ENCODE measurements around the gene BAHD1.

BAHD1 gene

GRCh38 chr15:40440743-40441564 lies at the start of gene BAHD1:
TSS of gene BAHD1 (plus strand) at chr15:40440953. CDS start at chr15:40458465, 17,512 bp downstream.
- peaks cover 44% of the 10 kb centered on the region for H3K4me1 ChIP-seq (ENCODE audit: control insufficient read depth, insufficient read depth, low read length)
- no peaks in the 10 kb centered on the region for H3K9me3 ChIP-seq (ENCODE audit: control insufficient read depth, insufficient read depth, low read length)

GRCh38 chr15:40392986-40393948 lies 47.5 kb upstream of the BAHD1 start:
- Histone ChIP-seq H3K27me3 (ENCODE audit: control insufficient read depth, insufficient read depth, low read length) (no peaks in the 10 kb centered on the region), H3K9me3 (ENCODE audit: control insufficient read depth, insufficient read depth, low read length) (no peaks in the 10 kb centered on the region), H3K36me3 (ENCODE audit: control insufficient read depth, insufficient read depth, low read length) (peaks cover 23% of the 10 kb centered on the region), H3K9ac (ENCODE audit: low read depth, low read length) (no peak overlapping the region), H3K4me1 (ENCODE audit: control insufficient read depth, insufficient read depth, low read length) (no peaks in the 10 kb centered on the region), H3K4me3 (ENCODE audit: low read depth, low read length) (no peak overlapping the region)

More at GRCh38 chr15:40440743-40441564, at the start of gene BAHD1:
- Histone ChIP-seq H3K4me3 (ENCODE audit: low read depth, low read length) (peak within 1 kb of the TSS; percentile 96), H3K36me3 (ENCODE audit: control insufficient read depth, insufficient read depth, low read length) (no peaks in the 10 kb centered on the region), H3K27me3 (ENCODE audit: control insufficient read depth, insufficient read depth, low read length) (peaks cover 5% of the 10 kb centered on the region), H3K9ac (ENCODE audit: low read depth, low read length) (peak within 1 kb of the TSS; percentile 88)

GRCh38 chr15:40397688-40398412 lies 42.9 kb upstream of the BAHD1 start:
- peaks cover 3% of the 10 kb centered on the region for H3K36me3 ChIP-seq (ENCODE audit: control insufficient read depth, insufficient read depth, low read length)
- H3K9ac ChIP-seq (ENCODE audit: low read depth, low read length): no peak overlapping the region
- no peaks in the 10 kb centered on the region for H3K9me3 ChIP-seq (ENCODE audit: control insufficient read depth, insufficient read depth, low read length)
- no peaks in the 10 kb centered on the region for H3K27me3 ChIP-seq (ENCODE audit: control insufficient read depth, insufficient read depth, low read length)
- H3K4me3 ChIP-seq (ENCODE audit: low read depth, low read length): no peak overlapping the region
- no peaks in the 10 kb centered on the region for H3K4me1 ChIP-seq (ENCODE audit: control insufficient read depth, insufficient read depth, low read length)

GRCh38 chr15:40398413-40398873 lies 42.3 kb upstream of the BAHD1 start:
- no peaks in the 10 kb centered on the region for H3K36me3 ChIP-seq (ENCODE audit: control insufficient read depth, insufficient read depth, low read length)
- no peaks in the 10 kb centered on the region for H3K9me3 ChIP-seq (ENCODE audit: control insufficient read depth, insufficient read depth, low read length)
- H3K27me3 ChIP-seq (ENCODE audit: control insufficient read depth, insufficient read depth, low read length): no peaks in the 10 kb centered on the region
- H3K4me1 ChIP-seq (ENCODE audit: control insufficient read depth, insufficient read depth, low read length): no peaks in the 10 kb centered on the region
- no peak overlapping the region for H3K9ac ChIP-seq (ENCODE audit: low read depth, low read length)
- no peak overlapping the region for H3K4me3 ChIP-seq (ENCODE audit: low read depth, low read length)

GRCh38 chr15:40399370-40399769 lies 41.4 kb upstream of the BAHD1 start:
- H3K27me3 ChIP-seq (ENCODE audit: control insufficient read depth, insufficient read depth, low read length): no peaks in the 10 kb centered on the region
- no peaks in the 10 kb centered on the region for H3K9me3 ChIP-seq (ENCODE audit: control insufficient read depth, insufficient read depth, low read length)
- H3K4me1 ChIP-seq (ENCODE audit: control insufficient read depth, insufficient read depth, low read length): no peaks in the 10 kb centered on the region
- H3K4me3 ChIP-seq (ENCODE audit: low read depth, low read length): no peak overlapping the region
- H3K9ac ChIP-seq (ENCODE audit: low read depth, low read length): no peak overlapping the region
- H3K36me3 ChIP-seq (ENCODE audit: control insufficient read depth, insufficient read depth, low read length): no peaks in the 10 kb centered on the region

GRCh38 chr15:40405501-40406381 lies 35.0 kb upstream of the BAHD1 start, which contains the start of gene IVD:
TSS of gene IVD (plus strand) at chr15:40405795. CDS start at chr15:40405828, 33 bp downstream.
- H3K9me3 ChIP-seq (ENCODE audit: control insufficient read depth, insufficient read depth, low read length): no peaks in the 10 kb centered on the region
- peaks cover 26% of the 10 kb centered on the region for H3K36me3 ChIP-seq (ENCODE audit: control insufficient read depth, insufficient read depth, low read length)
- peak within 1 kb of the TSS; percentile 96 for H3K4me3 ChIP-seq (ENCODE audit: low read depth, low read length)
- H3K4me1 ChIP-seq (ENCODE audit: control insufficient read depth, insufficient read depth, low read length): no peaks in the 10 kb centered on the region
- peak within 1 kb of the TSS; percentile 93 for H3K9ac ChIP-seq (ENCODE audit: low read depth, low read length)
- H3K27me3 ChIP-seq (ENCODE audit: control insufficient read depth, insufficient read depth, low read length): no peaks in the 10 kb centered on the region

- Histone ChIP-seq H3K9ac (ENCODE audit: low read depth, low read length) (no peak overlapping the region), H3K27me3 (ENCODE audit: control insufficient read depth, insufficient read depth, low read length) (no peaks in the 10 kb centered on the region), H3K36me3 (ENCODE audit: control insufficient read depth, insufficient read depth, low read length) (peaks cover 40% of the 10 kb centered on the region), H3K4me3 (ENCODE audit: low read depth, low read length) (no peak overlapping the region), H3K4me1 (ENCODE audit: control insufficient read depth, insufficient read depth, low read length) (no peaks in the 10 kb centered on the region), H3K9me3 (ENCODE audit: control insufficient read depth, insufficient read depth, low read length) (no peaks in the 10 kb centered on the region)
These were observed 33.3 kb upstream of the BAHD1 start for GRCh38 chr15:40407330-40407990.

GRCh38 chr15:40409366-40409765 lies 31.4 kb upstream of the BAHD1 start:
- Histone ChIP-seq H3K9me3 (ENCODE audit: control insufficient read depth, insufficient read depth, low read length) (no peaks in the 10 kb centered on the region), H3K9ac (ENCODE audit: low read depth, low read length) (no peak overlapping the region), H3K36me3 (ENCODE audit: control insufficient read depth, insufficient read depth, low read length) (peaks cover 48% of the 10 kb centered on the region), H3K4me3 (ENCODE audit: low read depth, low read length) (no peak overlapping the region), H3K4me1 (ENCODE audit: control insufficient read depth, insufficient read depth, low read length) (no peaks in the 10 kb centered on the region), H3K27me3 (ENCODE audit: control insufficient read depth, insufficient read depth, low read length) (no peaks in the 10 kb centered on the region)

GRCh38 chr15:40410476-40410875 lies 30.3 kb upstream of the BAHD1 start:
- Histone ChIP-seq H3K9me3 (ENCODE audit: control insufficient read depth, insufficient read depth, low read length) (no peaks in the 10 kb centered on the region), H3K9ac (ENCODE audit: low read depth, low read length) (no peak overlapping the region), H3K36me3 (ENCODE audit: control insufficient read depth, insufficient read depth, low read length) (peaks cover 56% of the 10 kb centered on the region), H3K27me3 (ENCODE audit: control insufficient read depth, insufficient read depth, low read length) (no peaks in the 10 kb centered on the region), H3K4me3 (ENCODE audit: low read depth, low read length) (no peak overlapping the region), H3K4me1 (ENCODE audit: control insufficient read depth, insufficient read depth, low read length) (no peaks in the 10 kb centered on the region)

GRCh38 chr15:40412095-40412759 lies 28.5 kb upstream of the BAHD1 start:
- Histone ChIP-seq H3K27me3 (ENCODE audit: control insufficient read depth, insufficient read depth, low read length) (no peaks in the 10 kb centered on the region), H3K4me3 (ENCODE audit: low read depth, low read length) (no peak overlapping the region), H3K9ac (ENCODE audit: low read depth, low read length) (no peak overlapping the region), H3K4me1 (ENCODE audit: control insufficient read depth, insufficient read depth, low read length) (no peaks in the 10 kb centered on the region), H3K36me3 (ENCODE audit: control insufficient read depth, insufficient read depth, low read length) (peaks cover 68% of the 10 kb centered on the region), H3K9me3 (ENCODE audit: control insufficient read depth, insufficient read depth, low read length) (no peaks in the 10 kb centered on the region)
